ENCODE measurements around the gene NUP93.
"Not testable (repeated sequence)": the region's sequence is repeated elsewhere in the genome, so short reads cannot be mapped to it uniquely, and the experiment has no call there.

Gene NUP93

GRCh38 chr16:56779906-56780305, 50.0 kb downstream of the NUP93 start:
- no peak for DNase-seq (ENCODE audit: low spot score)

- no peak for DNase-seq (ENCODE audit: low spot score)
These were observed 50.7 kb downstream of the NUP93 start for GRCh38 chr16:56780646-56781045.

- peak; percentile 45 for DNase-seq (ENCODE audit: low spot score)
These were observed 51.6 kb downstream of the NUP93 start for GRCh38 chr16:56781528-56781961.

- DNase-seq (ENCODE audit: low spot score) = no peak
These were observed 53.4 kb downstream of the NUP93 start for GRCh38 chr16:56783344-56783743.

GRCh38 chr16:56785317-56785716, 55.4 kb downstream of the NUP93 start:
- DNase-seq (ENCODE audit: low spot score) = no peak

GRCh38 chr16:56787167-56787566, 57.2 kb downstream of the NUP93 start:
- DNase-seq (ENCODE audit: low spot score) = no peak

- DNase-seq (ENCODE audit: low spot score) = no peak
These were observed 58.5 kb downstream of the NUP93 start for GRCh38 chr16:56788435-56788834.

GRCh38 chr16:56789360-56789759, 59.4 kb downstream of the NUP93 start:
- peak; percentile 70 for DNase-seq (ENCODE audit: low spot score)

- no peak for DNase-seq (ENCODE audit: low spot score)
These were observed 63.0 kb downstream of the NUP93 start for GRCh38 chr16:56792967-56793366.

GRCh38 chr16:56793492-56793891, 63.6 kb downstream of the NUP93 start:
- DNase-seq (ENCODE audit: low spot score) = peak; percentile 52

- DNase-seq (ENCODE audit: low spot score) = peak; percentile 81
These were observed 65.1 kb downstream of the NUP93 start for GRCh38 chr16:56795011-56795410.

GRCh38 chr16:56797038-56797437, 67.1 kb downstream of the NUP93 start:
- DNase-seq (ENCODE audit: low spot score) = not testable (repeated sequence)

- DNase-seq (ENCODE audit: low spot score) = no peak
These were observed 67.9 kb downstream of the NUP93 start for GRCh38 chr16:56797861-56798260.

GRCh38 chr16:56798955-56799354, 69.0 kb downstream of the NUP93 start:
- DNase-seq (ENCODE audit: low spot score) = no peak

GRCh38 chr16:56800355-56800754, 70.4 kb downstream of the NUP93 start:
- DNase-seq (ENCODE audit: low spot score) = peak; percentile 86

GRCh38 chr16:56801762-56802161, 71.8 kb downstream of the NUP93 start:
- DNase-seq (ENCODE audit: low spot score) = no peak

GRCh38 chr16:56807011-56807675, 77.2 kb downstream of the NUP93 start:
- DNase-seq (ENCODE audit: low spot score) = peak; percentile 23

- DNase-seq (ENCODE audit: low spot score) = not testable (repeated sequence)
These were observed 77.7 kb downstream of the NUP93 start for GRCh38 chr16:56807676-56808067.

- no peak for DNase-seq (ENCODE audit: low spot score)
These were observed 81.0 kb downstream of the NUP93 start for GRCh38 chr16:56810954-56811353.

GRCh38 chr16:56811602-56812001, 81.7 kb downstream of the NUP93 start:
- not testable (repeated sequence) for DNase-seq (ENCODE audit: low spot score)

- peak; percentile 63 for DNase-seq (ENCODE audit: low spot score)
These were observed 83.0 kb downstream of the NUP93 start for GRCh38 chr16:56812884-56813283.

- peak; percentile 84 for DNase-seq (ENCODE audit: low spot score)
These were observed 84.9 kb downstream of the NUP93 start for GRCh38 chr16:56814537-56815432.

GRCh38 chr16:56815721-56816120, 85.8 kb downstream of the NUP93 start:
- no peak for DNase-seq (ENCODE audit: low spot score)

All from kidney tubule cell (primary cell).